CD4-positive, alpha-beta T cell treated with Interleukin-21 for 1 hour (primary cell): Measurements from ENCODE around the gene CEACAM6.
"Not testable (repeated sequence)": the region's sequence is repeated elsewhere in the genome, so short reads cannot be mapped to it uniquely, and the experiment has no call there.

Experiments
- DNase-seq: peaks from one replicate; pipeline ENCODE4 v3.0.0-alpha.2; 2020

Gene CEACAM6

GRCh38 chr19:41755328-41755913 lies at the start of gene CEACAM6:
Gene CEACAM6 (plus strand): TSS chr19:41755530. CDS start chr19:41755639, 109 bp downstream.
- DNase-seq: no peak

DNA sequence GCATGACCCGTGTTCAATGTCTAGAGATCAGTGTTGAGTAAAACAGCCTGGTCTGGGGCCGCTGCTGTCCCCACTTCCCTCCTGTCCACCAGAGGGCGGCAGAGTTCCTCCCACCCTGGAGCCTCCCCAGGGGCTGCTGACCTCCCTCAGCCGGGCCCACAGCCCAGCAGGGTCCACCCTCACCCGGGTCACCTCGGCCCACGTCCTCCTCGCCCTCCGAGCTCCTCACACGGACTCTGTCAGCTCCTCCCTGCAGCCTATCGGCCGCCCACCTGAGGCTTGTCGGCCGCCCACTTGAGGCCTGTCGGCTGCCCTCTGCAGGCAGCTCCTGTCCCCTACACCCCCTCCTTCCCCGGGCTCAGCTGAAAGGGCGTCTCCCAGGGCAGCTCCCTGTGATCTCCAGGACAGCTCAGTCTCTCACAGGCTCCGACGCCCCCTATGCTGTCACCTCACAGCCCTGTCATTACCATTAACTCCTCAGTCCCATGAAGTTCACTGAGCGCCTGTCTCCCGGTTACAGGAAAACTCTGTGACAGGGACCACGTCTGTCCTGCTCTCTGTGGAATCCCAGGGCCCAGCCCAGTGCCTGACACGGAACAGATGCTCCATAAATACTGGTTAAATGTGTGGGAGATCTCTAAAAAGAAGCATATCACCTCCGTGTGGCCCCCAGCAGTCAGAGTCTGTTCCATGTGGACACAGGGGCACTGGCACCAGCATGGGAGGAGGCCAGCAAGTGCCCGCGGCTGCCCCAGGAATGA lies 48.4 kb upstream of the CEACAM6 start:
- peak; percentile 64 for DNase-seq

GRCh38 chr19:41707502-41707812 lies 47.9 kb upstream of the CEACAM6 start:
- DNase-seq: no peak

- no peak for DNase-seq
Measured at GRCh38 chr19:41707871-41708371, 47.4 kb upstream of the CEACAM6 start.

- DNase-seq: no peak
Measured at GRCh38 chr19:41708481-41708880, 46.8 kb upstream of the CEACAM6 start, which contains the start of gene CEACAM5. Gene CEACAM5 (plus strand): TSS chr19:41708626. CDS start chr19:41708732, 106 bp downstream.

GRCh38 chr19:41709516-41709915 lies 45.8 kb upstream of the CEACAM6 start:
- DNase-seq: not testable (repeated sequence)

DNA sequence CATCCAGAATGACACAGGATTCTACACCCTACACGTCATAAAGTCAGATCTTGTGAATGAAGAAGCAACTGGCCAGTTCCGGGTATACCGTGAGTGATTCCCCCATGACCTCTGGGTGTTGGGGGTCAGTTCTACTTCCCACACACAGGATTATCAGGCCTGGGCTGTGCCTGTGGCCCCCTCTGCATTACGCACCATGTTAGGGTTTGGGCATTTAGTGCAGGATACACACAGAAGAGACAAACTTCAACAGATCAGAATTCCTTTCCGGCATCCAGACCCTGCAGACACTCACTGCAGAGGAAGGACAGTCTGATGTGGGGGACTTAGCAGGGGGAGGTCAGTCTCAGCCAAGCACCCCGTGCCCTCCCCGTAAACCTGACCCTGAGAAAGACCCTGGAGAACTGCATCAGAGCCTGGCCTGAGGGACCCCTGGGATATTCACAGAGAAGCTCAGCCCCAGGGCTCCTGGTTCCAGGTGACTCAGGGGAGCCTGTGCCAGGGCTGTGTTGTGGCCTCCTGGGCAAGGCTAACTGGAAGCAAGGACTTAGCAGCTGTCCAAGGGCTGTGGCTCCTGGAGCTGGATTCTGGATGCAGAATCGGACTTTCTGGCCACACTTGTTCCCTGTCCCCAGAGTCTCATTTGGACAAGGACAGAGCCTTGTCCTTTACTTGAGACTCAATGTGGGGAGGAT lies 45.2 kb upstream of the CEACAM6 start:
- DNase-seq: no peak

GRCh38 chr19:41711376-41712261 lies 43.7 kb upstream of the CEACAM6 start:
- no peak for DNase-seq

GRCh38 chr19:41714598-41714997 lies 40.7 kb upstream of the CEACAM6 start:
- no peak for DNase-seq

- DNase-seq: no peak
Measured at GRCh38 chr19:41718761-41719160, 36.6 kb upstream of the CEACAM6 start.

DNA sequence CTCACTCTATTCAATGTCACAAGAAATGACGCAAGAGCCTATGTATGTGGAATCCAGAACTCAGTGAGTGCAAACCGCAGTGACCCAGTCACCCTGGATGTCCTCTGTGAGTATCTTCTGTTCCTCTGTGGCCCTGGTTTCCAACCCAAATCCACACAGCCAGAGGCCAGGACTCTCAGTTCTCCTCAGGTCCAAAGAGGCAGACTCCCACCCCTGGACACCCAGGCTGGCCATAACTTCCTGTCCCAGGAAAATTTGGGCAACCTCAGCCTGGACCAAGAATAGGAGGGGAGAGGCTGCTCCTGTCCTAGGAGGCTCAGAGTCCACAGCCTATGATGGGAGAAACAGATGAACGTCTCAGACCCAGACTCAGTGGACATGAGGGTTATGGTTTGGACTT lies 35.2 kb upstream of the CEACAM6 start:
- no peak for DNase-seq

- DNase-seq: no peak
Measured at GRCh38 chr19:41726493-41726892, 28.8 kb upstream of the CEACAM6 start.

- DNase-seq: no peak
Measured at GRCh38 chr19:41734156-41734555, 21.2 kb upstream of the CEACAM6 start.

DNA sequence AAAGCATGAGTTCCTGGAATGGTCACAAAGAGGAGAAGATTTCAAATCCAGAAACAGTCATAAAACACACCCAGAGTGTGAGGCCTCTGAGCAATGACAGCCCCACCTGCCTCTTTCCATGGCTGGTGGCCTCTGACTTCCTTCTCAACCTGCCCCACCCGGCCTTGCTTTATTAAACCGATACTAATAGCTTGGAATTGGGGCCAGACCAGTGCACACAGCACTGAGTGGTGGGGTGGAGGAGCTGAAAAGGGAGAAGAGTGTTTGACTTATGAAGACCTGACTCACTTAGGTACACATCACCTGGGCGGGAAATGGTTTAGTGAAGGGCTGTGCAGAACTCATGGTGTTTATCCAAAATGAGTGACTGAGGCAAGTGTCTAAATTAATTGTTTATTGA lies 20.7 kb upstream of the CEACAM6 start:
- DNase-seq: no peak

GRCh38 chr19:41735071-41735600 lies 20.2 kb upstream of the CEACAM6 start:
- no peak for DNase-seq

GRCh38 chr19:41739361-41739760 lies 16.0 kb upstream of the CEACAM6 start:
- no peak for DNase-seq

DNA sequence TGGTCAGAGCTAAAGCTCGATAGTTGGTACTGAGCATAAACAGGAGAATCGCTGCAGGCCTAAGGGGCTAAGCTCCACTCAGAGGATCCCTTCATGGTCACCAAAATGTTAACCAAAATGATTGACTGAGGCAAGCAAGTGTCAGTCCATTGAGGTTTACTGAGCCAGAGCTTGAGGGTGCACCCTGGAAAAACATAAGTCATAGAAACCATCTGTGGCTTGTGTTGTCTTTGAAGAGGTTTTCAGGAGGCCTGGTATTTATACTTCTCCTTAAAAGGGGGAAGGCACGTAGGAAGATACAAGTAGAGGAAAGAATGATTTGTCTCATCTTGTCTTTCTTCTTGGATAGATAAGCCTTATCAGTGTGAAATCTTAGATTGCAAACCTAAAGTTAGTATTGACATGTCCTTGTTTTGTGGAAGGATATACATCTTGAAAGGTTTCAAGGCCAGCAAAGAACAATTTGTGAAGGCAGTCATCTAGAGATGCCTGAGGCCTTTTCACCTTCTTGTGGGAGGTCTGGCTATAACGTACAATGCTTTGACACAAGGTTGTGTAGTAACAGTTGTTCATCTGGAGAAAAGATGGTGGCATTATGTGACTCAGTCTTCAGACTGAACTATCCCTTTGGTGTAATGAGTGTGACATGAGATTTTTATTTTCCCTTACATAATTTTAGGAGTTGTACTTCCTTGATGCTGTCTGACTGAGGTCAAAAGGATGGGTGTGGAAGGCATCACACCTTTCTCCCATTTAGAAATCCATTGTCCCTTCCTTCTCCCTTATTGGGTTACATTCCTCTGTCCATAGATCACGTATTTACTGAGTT lies 14.7 kb upstream of the CEACAM6 start:
- DNase-seq: no peak

- no peak for DNase-seq
Measured at GRCh38 chr19:41741244-41741554, 14.1 kb upstream of the CEACAM6 start.

DNA sequence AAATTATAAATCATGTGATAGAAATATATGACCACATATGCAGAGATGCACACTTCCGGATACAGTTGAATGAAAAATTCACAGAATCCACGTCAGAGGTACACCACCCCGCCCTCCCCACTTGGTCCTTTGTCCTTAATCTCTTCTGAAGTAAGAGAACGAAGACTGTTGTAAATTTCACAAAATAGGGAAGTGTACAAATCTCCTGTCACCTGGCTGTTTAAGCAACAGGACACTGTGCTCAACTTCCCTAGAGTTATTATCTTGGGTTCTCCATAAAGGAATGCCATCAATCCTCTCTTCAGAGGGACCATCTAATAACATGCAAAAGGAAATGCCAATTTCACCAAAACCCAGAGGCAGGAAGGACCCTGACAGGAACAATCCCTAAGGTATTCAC lies 10.5 kb upstream of the CEACAM6 start:
- DNase-seq: no peak

DNA sequence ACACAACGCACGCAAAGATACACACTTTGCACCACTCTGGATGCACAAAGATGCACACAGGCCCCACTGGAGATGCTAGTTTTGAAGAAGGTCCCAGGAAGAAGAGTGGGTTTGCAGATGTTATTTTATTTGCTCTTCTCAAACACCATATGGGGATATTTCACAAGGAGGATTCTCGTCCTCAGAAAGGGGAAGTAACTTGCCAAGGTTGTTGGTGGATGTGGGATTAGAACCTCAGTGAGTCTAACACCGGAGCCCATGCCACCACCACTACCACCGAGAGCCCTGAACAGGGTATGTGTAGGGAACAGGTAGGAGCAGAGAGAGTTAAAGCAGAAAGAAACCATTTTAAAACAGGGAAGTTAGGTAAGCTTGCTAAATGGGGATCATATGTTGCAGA lies 9.6 kb upstream of the CEACAM6 start:
- no peak for DNase-seq

DNA sequence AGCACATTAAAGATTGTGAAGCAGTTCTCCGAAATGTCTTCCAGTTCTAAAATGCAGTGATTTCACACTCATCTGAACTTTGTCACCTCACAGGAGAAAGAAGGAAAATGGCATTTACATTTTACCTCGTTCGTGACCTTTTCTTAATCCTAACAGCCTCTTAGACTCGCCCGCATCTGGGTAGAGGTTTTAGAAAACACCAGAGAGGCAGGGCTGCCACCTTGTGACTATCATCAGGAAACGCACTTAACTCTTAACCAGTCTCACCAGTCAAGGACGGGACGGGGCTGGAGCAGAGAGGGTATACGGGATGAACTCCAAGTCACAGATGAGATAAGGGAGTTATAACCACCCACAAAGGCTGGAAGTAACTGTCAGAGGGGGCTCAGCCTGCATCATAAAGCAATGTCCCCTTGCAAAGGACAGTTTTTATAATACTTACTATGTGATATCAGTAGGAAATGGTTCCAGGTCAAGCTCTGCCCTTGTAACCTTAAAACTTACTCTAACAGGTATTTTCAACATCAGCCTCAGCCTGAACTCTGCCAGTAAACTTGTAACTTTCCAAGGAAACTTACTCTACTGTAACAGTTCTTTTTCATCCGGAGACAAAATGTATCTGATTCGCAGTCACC lies 8.6 kb upstream of the CEACAM6 start:
- peak; percentile 49 for DNase-seq
